GM10248 (cell line): ENCODE measurements around the gene GEMIN2.

ENCODE experiments used
- CTCF ChIA-PET: fragments of 300-600 bp; sonication (Branson Sonifier 250); formaldehyde crosslinking; extraction: SDS; loops from one replicate; lab custom pipeline; 2021; ENCODE audit warnings: antibody characterized with exemption; lab: Yijun Ruan, JAX
- POLR2A ChIA-PET: fragments of 350-650 bp; sonication (Branson Sonifier 250); formaldehyde crosslinking; extraction: SDS; loops from one replicate; lab custom pipeline; 2020; ENCODE audit warnings: antibody characterized with exemption; lab: Yijun Ruan, JAX
- DNase-seq: peaks from one replicate; pipeline ENCODE4 v3.0.0; 2012; ENCODE audit errors: extremely low spot score
- TF ChIP-seq, protein P1 (sequence below): IDR thresholded peaks from 2 replicates; pipeline ENCODE4 v1.5.1; 2012; ENCODE audit warnings: mild to moderate bottlenecking, low read depth; ENCODE audit errors: extremely low read depth, missing control alignments, control extremely low read depth

The GEMIN2 gene

DNA sequence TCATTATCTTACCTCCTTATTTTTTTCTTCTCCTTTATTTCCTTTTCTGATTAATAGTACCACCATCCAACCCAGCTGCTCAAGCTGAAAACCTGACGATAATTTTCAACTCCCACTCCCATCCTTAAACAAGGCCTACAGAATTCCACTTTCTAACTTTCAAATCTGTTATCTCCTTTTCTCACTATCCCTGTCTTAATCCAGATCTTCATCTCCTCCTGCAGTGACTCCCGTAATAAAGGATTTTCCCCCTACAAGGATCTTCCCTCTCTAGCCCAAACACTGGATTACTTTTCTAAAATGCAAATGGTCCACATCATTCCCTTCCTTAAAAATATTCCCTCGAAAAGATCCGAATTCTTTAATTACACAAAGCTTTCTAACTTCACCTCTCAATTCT, 54.5 kb downstream of the GEMIN2 start:
- CTCF ChIA-PET, result no interaction called here
- DNase-seq, result no peak

DNA sequence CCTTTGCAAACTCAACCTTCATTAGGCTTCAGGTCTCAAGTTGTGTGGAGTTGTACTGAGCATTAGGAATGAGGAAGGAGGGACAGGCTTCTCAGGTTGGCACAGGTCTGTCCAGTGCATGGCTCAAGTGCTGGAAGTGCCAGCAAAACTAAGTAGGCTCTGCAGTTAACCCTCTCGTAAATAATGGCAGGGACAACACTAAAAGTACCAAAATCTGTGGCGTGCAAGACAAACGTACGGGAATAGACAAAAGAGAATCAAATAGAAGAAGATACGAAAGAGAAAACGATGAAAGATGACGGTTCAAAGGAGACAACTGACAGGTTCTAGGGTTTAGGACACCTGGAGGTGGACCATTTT, 55.4 kb downstream of the GEMIN2 start:
- ChIA-PET CTCF (interaction anchor here (1.1 to 1.4 kb wide), 5 partner anchors 9 to 257 kb away, joined by 3 to 7 read pairs (median 3); no protein-coding TSS in a partner anchor), POLR2A (interaction anchor here (0.5 to 1.3 kb wide), 4 partner anchors 9 to 60 kb away, joined by 3 to 5 read pairs (median 4); partner anchors contain the start of gene GEMIN2)
- no peak for DNase-seq
- TF ChIP-seq, protein P1, sequence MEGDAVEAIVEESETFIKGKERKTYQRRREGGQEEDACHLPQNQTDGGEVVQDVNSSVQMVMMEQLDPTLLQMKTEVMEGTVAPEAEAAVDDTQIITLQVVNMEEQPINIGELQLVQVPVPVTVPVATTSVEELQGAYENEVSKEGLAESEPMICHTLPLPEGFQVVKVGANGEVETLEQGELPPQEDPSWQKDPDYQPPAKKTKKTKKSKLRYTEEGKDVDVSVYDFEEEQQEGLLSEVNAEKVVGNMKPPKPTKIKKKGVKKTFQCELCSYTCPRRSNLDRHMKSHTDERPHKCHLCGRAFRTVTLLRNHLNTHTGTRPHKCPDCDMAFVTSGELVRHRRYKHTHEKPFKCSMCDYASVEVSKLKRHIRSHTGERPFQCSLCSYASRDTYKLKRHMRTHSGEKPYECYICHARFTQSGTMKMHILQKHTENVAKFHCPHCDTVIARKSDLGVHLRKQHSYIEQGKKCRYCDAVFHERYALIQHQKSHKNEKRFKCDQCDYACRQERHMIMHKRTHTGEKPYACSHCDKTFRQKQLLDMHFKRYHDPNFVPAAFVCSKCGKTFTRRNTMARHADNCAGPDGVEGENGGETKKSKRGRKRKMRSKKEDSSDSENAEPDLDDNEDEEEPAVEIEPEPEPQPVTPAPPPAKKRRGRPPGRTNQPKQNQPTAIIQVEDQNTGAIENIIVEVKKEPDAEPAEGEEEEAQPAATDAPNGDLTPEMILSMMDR, result no peak

More for the DNA sequence above, 54.5 kb downstream of the GEMIN2 start:
- POLR2A ChIA-PET, result no interaction called here
- TF ChIP-seq, protein P1, result no peak

- ChIA-PET POLR2A (no interaction called here), CTCF (interaction anchor here (1.3 kb wide), 1 partner anchor 70 kb away, joined by 4 read pairs; the partner anchor contains the start of gene SEC23A)
- no peak for DNase-seq
- TF ChIP-seq, protein P1, result no peak
These were observed 59.1 kb downstream of the GEMIN2 start for GRCh38 chr14:39173198-39173597.

- POLR2A ChIA-PET, result interaction anchor here (0.7 to 1.4 kb wide), 3 partner anchors 10 to 18 kb away, joined by 3 to 10 read pairs (median 4); no protein-coding TSS in a partner anchor
- CTCF ChIA-PET, result interaction anchor here (1.0 kb wide), 1 partner anchor 15 kb away, joined by 3 read pairs; no protein-coding TSS in a partner anchor
- TF ChIP-seq, protein P1, result no peak
- peak; percentile 94 for DNase-seq
These were observed 60.7 kb downstream of the GEMIN2 start, which contains the start of gene PNN for GRCh38 chr14:39174560-39175444. PNN (plus strand) TSS chr14:39175254; CDS start chr14:39175280, 26 bp downstream.

GRCh38 chr14:39175445-39176262, 61.5 kb downstream of the GEMIN2 start:
- TF ChIP-seq, protein P1, result no peak
- ChIA-PET POLR2A (interaction anchor here (1.3 to 1.4 kb wide), 2 partner anchors 9 to 15 kb away, joined by 4 to 10 read pairs; no protein-coding TSS in a partner anchor), CTCF (interaction anchor here (1.0 kb wide), 1 partner anchor 14 kb away, joined by 3 read pairs; no protein-coding TSS in a partner anchor)
- peak; percentile 38 for DNase-seq
